Smooth muscle cell of the brain vasculature (primary cell): ENCODE data around the gene TOM1L2.
"Not testable (repeated sequence)": the region's sequence is repeated elsewhere in the genome, so short reads cannot be mapped to it uniquely, and the experiment has no call there.

ENCODE experiments used
- DNase-seq: peaks from one replicate; pipeline ENCODE4 v3.0.0-alpha.2; 2012; ENCODE audit warnings: low read depth, low spot score

Gene TOM1L2

GRCh38 chr17:17970699-17971430 is 1.3 kb downstream of the TOM1L2 start:
- no peak for DNase-seq

- DNase-seq = no peak
Measured at GRCh38 chr17:17966399-17966798, 5.8 kb downstream of the TOM1L2 start.

- no peak for DNase-seq
Measured at GRCh38 chr17:17965152-17965721, 7.0 kb downstream of the TOM1L2 start.

GRCh38 chr17:17964710-17965109 is 7.5 kb downstream of the TOM1L2 start:
- DNase-seq = no peak

GRCh38 chr17:17963694-17964436 is 8.3 kb downstream of the TOM1L2 start:
- DNase-seq = no peak

GRCh38 chr17:17963066-17963465 is 9.1 kb downstream of the TOM1L2 start:
- no peak for DNase-seq

- no peak for DNase-seq
Measured at GRCh38 chr17:17960500-17961030, 11.6 kb downstream of the TOM1L2 start.

GRCh38 chr17:17959520-17960361 is 12.5 kb downstream of the TOM1L2 start:
- DNase-seq = no peak

DNA sequence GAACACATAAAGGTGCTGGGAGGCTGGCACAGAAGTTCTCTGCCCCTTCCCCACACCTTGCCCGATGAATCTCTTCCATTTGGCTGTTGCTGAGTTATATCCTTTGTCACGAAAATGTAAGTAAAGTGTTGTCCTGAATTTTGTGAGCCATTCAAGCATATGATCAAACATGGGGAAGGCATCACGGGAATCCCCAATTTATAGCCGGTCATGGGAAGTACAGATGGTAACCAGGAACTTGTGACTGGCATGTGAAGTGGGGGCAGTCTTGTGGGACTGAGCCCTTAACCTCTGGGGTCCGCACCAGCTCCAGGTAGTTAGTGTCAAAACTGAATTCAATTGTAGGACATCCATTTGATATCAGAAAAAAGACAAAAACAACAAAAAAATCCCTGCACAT is 13.2 kb downstream of the TOM1L2 start:
- DNase-seq = no peak

GRCh38 chr17:17957584-17957916 is 14.7 kb downstream of the TOM1L2 start:
- no peak for DNase-seq

DNA sequence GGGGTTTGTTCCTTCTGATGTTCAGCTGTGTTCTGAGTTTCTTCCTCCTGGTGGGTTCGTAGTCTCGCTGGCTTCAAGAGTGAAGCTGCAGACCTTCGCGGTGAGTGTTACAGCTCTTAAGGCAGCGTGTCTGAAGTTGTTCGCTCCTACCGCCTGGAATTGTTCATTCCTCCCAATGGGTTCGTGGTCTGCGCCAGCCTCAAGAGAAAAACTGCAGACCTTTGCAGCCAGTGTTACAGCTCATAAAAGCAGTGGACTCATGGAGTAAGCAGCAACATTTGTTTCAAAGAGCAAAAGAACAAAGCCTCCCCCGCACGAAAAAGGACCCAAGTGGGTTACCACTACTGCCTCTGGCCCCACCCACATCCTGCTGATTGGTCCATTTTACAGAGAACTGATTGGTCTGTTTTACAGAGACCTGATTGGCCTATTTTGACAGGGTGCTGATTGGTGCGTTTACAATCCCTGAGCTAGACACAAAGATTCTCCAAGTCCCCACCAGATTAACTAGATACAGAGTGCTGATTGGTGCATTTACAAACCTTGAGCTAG is 16.3 kb downstream of the TOM1L2 start:
- not testable (repeated sequence) for DNase-seq

- DNase-seq = no peak
Measured at GRCh38 chr17:17954079-17954478, 18.1 kb downstream of the TOM1L2 start.

- no peak for DNase-seq
Measured at GRCh38 chr17:17952691-17953090, 19.5 kb downstream of the TOM1L2 start.

- DNase-seq = no peak
Measured at GRCh38 chr17:17951524-17951923, 20.7 kb downstream of the TOM1L2 start.

DNA sequence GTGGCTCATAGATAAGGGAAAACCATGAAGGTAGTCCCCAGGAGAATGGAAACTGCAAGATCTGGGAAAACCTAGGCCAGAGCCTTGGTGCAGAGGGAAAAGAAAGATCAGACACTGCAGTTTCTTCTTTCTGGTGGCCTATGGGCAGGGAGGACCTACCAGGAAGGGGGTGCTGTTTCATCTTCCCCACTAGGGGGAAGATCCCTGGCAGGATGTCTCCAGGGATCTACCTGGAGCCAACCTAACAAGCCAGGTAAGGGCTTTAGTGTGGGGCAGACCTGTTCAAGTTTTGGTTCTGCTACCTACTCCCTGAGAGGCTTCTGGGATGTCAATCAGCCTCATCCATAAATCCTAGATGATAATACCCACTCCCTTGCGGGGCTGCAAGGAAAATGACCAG is 21.4 kb downstream of the TOM1L2 start:
- no peak for DNase-seq

DNA sequence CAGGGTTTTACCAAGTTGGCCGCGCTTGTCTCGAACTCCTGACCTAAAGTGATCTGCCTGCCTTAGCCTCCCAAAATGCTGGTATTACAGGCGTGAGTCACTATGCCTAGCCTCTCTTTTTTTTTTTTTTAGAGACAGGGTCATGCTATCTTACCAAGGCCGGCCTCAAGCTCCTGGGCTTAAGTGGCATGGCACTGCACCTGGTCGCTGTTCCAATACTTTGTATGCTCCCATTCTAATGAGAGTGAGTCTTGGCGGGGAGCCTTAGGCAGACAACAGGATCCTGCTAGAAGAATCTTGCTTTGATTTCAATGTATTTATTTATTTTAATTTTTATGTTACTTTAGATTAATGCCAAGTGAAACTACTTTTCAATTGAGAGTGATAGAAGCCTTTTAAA is 21.9 kb downstream of the TOM1L2 start:
- DNase-seq = no peak

DNA sequence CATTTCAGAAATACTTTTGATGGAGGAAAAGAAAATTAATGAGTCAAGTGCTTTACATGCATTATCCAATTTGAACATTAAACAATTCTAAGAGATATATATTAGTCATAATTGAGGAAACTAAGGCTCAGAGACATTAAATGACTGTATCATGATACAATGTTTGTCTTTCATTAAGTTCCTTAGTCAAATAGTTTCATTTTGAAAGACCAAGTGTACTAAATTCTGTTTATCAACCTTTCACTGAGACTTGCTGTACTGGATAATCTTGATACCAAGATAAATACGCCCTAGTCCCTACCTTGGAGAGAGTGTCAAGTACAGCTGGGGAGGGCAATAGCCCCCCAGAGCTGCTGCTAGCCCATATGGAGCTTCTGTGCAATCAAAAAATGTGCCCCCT is 24.2 kb downstream of the TOM1L2 start:
- DNase-seq = no peak

- DNase-seq = no peak
Measured at GRCh38 chr17:17947309-17947708, 24.9 kb downstream of the TOM1L2 start.

GRCh38 chr17:17946093-17946492 is 26.1 kb downstream of the TOM1L2 start:
- DNase-seq = no peak

- DNase-seq = no peak
Measured at GRCh38 chr17:17944743-17945142, 27.5 kb downstream of the TOM1L2 start.

DNA sequence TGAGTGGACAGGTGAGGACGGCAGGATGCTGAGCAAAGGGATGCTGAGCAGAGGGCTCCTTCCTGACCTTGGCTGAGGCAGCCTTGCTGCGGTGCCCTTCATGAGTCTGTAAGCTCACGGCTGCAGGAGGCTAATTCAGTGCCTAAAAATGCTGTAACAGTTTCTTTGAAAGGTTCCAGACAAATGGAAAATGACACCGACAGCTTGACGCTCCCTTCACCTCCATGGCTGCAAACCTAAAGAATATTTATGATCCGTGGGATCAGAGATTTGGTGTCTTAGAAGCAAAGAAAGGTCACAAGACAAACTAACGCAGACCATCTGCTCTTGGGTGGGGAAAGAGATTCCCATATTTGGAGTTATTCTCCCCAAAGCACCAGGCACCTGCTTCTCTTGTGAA is 28.0 kb downstream of the TOM1L2 start:
- DNase-seq = no peak
